GM19463 (cell line): Measurements from ENCODE around the gene SLC23A2.
"Not testable (repeated sequence)": the region's sequence is repeated elsewhere in the genome, so short reads cannot be mapped to it uniquely, and the experiment has no call there.

Experiments used
- ATAC-seq: cut with Tn5 transposase; IDR thresholded peaks from one replicate; pipeline ENCODE4 v1.9.1; 2021; ENCODE audit warnings: mild to moderate bottlenecking, moderate library complexity; ENCODE audit not compliant: unreplicated experiment

SLC23A2 gene

DNA sequence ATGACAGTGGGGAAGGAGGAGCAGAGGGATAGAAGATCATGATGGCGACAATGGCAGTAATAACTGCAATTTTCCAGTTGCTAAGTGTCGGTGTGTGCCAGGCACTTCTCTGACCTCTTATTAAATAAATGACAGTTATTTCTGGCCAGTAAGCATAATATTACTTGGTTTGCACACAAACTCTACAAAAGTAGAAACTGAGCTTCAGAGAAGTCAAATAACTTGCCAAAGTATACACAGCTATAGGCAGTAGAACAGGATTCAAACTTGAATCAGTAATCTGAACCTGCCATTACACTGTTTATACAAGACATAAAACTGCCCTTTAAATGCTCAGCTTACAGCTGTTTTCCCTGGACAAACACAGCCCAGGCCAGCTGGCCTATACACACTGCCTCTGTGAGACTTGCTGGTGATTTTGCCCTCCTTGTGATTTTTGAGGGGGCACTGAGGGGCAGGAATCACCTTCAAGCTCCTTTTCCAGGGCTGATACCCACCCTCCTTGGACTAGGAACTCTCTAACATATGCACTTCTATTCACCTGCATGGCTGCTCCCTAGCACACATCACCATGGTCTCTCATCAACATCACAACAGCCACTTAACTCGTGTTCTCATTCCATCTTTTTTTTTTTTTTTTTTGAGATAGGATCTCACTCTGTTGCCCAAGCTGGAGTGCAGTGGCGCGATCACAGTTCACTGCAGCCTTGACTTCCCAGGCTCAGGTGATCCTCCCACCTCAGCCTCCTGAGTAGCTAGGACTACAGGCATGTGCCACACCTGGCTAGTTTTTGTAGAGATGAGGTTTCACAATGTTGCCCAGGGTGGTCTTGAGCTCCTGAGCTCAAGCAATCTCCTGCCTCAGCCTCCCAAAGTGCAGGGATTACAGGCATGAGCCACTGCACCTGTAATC, 63.6 kb downstream of the SLC23A2 start:
- no peak for ATAC-seq

DNA sequence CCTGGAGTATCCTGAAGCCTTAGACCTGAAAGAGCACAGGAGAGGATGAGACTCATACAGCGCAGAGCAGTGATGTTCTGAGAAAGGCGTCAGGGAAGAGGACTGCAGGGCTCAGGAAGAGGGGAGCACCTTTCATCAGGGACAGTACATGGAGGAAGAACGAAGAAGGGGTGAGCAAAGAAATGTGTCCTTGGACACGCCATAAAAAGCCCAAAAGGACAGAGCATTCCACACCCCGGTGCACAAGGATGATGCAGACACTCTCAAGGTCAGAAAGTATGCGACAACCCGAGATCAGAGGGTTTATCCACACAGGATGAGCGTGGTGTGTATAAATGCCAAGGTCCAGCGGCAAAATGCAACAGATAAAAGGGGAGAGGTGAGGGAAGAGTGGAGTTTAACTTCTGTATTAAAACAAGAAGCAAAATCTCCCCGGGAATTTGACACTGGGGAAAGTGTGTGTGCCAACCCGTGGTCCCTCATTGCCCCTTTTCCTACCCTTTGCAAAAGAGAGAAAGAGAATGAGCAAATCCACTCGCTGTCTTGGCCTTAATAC, 64.4 kb downstream of the SLC23A2 start:
- no peak for ATAC-seq

DNA sequence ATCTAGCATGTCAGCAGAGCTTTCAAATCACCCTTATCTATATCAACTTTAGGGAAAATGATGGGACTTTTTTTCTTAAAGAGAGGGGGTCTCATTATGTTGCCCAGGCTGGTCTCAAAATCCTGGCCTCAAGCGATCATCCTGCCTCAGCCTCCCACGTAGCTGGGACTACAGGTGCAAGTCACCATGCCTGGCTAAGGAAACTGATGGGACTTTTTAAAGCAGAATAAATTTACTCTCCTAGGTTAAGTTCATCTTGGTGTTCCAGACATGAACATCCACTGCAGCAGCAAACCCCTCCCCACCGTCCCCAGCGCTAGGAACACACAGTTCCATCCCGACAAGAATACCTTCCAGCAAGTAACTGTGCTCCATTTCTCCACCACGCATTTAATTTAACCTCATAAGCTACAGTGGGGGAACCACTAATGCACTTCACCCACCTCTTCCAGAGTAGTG, 64.9 kb downstream of the SLC23A2 start:
- ATAC-seq, result no peak

DNA sequence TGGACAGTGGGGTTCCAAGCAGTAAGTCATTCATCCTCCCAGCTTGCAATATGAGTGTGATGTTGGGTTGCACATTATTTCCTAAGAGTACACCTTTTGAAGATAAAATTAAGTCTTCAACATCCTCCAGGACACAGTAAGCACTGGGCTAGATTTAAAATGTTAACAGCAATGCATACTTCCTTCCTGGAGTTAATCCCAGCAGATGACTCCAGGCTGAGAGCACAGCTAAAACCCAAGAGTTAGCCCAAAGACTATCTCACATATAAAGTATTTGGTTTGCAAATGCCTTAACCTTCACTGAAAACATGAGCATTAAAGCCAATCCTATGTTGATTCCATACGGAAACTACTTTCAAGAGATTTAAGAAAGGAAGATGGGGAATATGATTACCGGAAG, 69.2 kb downstream of the SLC23A2 start:
- no peak for ATAC-seq

DNA sequence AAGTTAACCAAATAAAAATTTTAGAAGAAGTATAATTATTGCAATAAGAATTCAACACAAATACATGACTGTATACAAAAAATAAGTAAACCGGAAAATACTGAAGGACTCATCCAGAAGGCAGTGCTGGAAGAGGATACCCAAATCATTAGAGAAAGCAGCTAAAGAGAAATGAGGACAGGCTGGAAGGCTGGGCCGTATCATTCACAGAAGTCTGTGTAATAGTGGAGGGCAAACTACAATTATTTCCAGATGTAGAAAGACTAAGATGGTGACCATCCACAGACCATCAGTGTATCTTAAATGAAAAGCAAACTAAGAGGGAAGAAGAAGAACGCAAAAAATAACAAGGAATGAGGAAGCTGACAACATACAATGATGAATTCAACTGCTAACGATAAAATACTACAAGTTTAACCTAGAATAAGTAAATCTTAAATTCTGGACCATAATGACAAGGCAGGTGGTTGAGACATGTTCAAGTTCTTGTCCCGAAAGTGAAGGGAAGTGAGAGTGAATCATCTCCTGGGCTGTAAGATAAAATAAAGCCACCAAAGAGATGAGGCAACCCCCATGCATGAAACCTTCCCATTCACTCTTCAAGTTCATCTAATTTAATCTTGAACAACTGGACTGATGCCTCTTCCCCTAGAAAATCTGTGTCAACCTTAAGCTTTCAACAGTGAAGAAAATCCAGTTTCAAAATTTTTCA, 71.5 kb downstream of the SLC23A2 start:
- ATAC-seq, result no peak

DNA sequence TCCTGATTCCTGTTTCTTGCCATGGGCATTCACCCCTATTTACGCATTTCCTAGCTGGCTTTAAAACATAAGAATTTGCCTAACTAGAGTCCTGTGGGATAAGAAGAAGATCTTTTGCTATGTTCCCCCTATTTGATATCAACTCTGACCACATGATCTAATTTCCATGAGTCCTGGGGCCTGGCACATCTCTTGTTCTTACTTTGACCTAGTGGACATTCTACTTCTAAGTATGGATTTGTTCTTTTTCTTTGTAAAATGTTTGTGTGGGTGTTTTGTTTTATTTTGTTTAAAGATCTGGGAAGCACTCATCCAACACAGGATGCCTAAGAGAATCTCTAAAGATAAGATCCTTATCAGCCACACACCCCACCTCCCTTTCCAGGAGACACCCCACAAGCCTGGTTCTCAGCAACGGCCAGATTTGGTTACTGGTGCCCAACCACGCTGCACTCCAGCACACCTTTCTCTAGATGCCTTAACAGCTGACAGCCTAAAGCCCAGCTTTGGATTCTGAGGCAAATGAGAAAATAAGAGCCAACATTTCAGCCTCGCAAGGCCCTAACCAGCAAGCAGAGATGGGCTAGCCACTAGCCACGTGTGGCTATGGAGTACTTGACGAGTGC, 74.7 kb downstream of the SLC23A2 start:
- ATAC-seq, result no peak

DNA sequence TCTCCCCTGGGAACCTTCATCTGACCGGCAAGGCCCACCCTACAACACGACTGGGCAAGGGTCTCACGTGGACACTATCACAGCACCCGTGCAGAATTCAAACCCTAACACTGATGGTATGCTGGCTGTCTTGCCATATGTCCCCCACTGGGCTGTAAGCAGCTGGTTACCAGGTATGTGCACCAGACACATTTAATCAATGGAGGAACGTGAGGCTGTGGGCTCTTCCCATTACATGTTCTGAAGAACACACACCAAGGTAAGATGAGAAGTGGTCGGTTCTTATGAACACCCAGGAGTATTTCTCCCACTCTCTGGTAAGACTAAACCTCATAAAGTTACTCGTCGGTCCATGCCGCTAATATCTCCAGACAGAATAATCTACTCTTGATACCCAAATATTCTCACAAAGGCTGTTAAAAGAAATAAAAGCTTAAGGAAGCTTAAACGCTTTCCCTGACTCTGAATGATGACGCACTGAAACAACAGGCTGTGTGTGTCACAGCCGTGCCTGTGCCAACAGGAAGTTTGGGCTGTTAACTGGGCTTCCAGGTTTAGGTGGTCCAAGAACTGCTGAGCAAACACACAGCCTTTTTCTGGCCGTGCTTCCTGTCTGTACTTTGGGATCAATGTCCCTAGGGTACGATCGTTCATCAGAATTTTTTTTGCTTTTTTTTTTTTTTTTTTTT, 75.3 kb downstream of the SLC23A2 start:
- no peak for ATAC-seq

DNA sequence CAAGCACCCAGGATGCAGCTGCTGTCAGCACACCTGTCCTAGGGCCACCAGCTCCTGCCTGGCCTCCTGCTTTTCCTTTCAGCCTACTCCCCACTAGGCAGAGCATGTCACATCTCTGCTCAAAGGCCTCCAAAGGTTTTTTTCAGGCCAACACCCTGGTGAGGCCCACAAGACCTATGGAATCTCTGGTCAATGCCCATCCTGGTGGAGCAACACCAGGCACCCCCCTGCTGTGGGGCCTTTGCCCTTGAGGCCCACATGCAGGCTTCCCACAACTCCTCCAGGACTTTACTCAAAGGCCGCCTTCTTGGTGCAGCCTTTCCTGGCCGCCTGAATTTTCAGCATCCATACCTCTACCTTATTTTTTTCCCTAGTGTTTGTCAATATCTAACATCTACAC, 76.9 kb downstream of the SLC23A2 start:
- no peak for ATAC-seq

DNA sequence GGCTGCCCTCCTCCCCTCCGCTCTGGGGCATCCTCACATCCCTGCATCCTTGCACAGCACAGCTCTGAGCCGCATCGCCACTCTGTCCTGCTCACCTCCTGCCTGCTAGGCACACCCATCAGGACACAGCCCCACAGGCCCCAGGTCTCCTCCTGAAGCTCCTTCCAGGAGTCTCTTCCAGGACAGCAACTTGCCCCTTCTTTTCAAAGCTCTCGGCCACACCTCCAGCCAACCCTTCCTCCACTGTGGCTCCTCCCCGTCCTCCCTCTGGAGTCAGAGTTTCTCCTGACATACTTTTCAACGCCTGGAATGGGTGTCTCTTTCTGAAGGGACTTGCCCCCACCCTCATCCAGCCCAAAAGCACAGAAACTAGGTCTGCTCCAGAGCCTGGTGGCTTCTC, 77.3 kb downstream of the SLC23A2 start:
- ATAC-seq, result no peak

DNA sequence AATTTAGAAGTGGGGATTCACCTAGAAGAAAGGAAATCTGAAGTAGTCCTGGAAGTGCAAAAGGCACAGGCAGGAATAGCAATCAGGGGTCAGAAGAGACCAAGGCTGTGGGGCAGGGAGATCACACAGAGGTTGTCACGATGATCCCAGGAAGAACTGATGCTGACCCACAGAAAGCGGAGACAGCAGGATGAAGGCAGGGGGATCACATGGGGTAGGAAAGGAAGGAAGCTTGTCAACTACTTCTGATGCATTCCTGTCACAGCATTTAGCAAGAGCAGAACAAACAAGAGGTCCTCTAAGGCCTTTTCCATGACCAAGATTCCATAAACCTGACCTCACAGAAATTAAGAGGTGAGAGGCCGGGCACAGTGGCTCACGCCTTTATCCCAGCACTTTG, 79.1 kb downstream of the SLC23A2 start:
- ATAC-seq, result no peak

DNA sequence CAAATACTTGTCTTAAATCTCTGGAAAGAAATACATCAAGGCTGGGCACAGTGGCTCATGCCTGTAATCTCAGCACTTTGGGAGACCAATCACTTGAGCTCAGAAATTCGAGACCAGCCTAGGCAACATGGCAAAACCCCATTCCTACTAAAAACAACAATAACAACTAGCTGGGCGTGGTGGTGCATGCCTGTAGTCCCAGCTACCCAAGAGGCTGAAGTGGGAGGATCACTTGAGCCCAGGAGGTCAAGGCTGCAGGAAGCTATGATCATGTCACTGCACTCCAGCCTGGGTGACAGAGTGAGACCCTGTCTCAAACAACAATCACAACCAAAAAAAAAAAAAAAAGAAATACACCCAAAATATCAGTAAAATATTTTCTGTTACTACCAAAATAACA, 80.0 kb downstream of the SLC23A2 start:
- not testable (repeated sequence) for ATAC-seq

DNA sequence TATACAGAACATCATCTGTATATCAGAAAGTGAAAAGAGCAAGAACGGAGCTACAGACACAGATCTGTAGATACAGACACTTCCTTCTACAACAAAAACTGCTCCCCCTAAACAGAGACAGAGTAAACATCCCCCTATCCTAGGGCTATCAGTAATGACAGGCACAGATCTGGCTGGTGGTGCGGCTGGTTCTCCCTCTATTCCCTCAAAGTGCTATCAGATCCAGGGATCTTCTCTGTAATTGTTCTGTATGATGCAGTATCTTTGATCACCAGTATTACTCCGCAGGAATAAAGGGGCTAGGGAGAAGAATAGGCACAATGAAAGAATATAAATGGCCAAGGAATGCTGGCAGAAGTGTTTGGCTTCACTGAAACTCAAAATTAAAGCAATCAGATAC, 80.7 kb downstream of the SLC23A2 start:
- no peak for ATAC-seq

DNA sequence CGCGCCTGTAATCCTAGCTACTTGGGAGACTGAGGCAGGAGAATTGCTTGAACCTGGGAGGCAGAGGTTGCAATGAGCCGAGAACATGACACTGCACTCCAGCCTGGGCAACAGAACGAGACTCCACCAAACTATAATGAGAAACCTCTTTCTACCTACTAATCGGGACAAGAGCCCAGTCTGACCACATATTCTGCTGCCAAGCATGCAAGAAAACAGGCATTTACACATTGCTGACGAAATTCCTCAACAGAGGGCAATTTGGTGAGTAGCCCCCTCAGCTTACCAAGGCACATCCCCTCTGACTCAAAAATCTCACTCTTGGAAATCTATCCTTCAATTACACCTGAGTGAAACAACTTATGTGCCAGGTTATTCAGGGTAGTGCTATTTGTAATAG, 81.2 kb downstream of the SLC23A2 start:
- no peak for ATAC-seq

DNA sequence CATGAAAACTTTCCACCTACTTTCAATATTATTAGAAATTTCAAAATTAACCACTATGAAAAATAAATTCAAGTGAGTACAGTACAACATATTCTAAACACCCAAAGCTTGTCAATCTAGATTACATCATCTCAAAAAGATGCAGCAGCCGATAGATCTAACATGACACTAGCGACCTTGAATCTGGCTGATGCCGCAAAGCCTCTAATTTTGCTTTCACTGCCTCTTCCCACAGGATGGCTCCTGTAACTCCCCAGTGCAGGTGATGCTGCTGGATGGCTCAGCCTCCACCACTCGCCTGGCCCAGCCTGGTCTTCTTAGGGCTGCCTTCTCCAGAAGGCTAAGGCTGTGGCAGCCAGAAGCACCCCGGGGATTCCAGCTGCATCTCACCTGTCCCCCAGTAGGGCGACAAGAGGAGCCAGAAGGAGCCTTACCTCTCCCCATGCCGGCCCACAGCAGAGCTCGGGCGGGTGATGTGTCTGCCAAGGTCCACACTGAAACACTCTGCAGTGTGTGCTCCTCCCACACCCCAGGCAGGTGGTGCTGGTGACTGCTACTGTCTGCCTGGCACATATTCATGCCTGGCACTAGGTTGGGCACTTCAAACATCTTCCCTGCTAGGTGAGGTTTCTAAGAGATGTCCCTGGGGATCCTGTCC, 82.1 kb downstream of the SLC23A2 start:
- no peak for ATAC-seq

DNA sequence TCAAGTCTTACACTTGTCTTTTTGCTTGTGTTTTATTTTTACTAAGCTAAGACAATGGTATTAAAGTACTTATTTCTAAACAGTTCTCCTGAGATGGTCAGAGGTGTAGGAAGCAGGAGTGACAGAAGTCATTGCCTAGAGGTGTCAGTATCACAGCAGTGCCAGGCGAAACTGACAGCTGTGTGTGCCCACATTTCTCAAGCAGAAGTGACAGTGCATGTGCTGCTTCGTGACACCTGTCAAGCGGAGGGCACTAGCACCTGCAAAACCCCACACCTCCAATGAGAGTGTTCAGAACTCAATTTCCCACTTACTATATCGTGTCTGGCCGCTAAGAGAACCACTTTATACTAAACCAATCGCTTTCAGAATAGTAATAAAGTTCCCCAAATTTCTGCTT, 82.8 kb downstream of the SLC23A2 start:
- ATAC-seq, result no peak

DNA sequence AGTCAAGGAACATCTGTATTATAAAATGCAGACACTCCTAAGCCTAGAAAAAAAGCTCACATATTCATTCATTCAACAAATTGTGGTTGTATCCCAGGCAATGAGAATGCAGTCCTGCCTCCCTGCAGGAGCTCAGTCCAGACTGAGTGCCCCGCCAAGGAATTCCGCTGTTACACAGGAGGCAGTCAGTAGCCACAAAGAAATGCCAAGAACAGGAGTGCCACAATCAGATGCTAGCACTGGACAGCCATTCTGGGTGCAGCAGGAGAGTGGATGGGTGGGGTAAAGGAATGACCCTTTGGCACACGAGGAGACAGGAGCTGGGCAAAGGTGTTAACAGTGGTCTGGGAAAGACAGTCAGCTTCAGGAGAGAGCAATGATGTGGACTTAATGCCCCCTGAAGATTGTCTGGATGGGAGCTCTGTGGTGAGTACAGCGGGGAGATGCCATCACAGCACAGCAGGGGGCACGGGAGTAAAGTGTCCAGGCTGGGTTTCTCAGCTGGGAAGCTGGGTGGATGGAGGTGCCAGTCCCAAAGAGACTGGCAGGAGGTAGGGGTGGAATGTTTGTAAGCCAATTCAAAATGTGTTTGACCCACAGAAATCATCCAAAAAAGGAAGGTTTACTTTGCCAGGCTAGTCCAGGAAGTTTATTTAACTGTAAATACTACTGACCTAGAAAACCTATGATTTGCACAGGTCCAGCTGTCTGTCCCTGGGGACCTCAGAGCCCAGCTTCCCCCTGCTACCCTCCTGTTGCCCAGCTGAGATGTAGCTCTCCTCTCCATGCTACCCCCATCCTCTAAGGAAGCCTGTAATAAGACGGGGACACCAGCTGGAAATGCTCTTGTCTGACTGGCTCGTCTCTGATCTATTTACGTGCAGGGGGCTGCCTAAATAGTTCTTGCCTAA, 84.1 kb downstream of the SLC23A2 start:
- no peak for ATAC-seq

DNA sequence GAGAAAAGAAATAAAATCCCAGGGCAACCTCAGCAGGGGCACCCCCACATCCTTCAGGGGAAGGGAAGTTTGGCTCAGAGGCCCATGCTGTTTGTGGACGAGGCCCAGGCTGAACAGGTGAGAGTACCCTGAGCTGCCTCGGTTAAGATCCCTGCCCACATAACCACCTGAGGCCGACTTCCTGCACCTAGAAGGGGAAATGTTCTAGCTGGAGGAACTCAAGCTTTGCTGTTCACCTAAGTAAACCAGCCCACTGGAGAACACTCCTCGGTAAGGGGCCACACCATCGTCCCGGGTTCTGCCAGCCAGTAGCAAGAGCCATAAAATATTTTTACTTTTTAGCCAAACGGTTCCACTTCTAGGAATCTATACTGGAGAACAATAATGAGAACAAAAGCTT, 88.2 kb downstream of the SLC23A2 start:
- no peak for ATAC-seq

DNA sequence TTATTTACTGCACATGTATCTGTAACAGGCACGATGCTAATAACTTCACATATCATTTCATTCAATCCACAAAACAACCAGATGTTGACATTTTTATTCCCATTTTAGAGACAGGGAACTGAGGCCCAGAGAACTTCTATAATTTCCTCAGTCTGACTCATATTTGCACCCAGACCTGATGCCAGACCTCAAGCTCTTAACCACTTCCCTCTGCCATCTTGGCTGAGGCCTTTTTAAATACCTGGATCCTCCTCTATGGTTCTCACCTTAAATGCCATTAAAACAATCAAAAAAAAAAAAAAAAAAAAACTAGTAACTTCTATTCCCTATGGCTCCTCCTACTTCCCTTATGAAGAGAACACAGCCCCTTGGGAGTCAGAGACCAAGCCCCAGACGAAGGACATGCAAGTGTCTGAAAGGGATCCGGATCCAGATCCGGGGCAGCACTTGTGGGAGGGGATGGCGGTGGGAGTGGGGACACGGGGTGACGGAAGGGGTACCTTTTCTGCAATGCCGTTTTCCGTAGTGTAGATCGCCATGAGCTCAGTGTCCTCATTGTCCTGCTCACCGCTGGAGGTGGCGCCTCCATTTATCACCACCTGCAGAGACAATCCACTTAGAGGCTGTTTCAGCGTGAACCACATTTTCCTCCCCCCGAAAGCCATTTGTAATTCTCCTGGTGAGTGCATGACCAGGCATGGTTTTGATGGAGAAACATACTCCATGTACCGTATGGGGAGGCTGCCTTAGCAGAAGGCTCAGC, 88.7 kb downstream of the SLC23A2 start:
- no peak for ATAC-seq

DNA sequence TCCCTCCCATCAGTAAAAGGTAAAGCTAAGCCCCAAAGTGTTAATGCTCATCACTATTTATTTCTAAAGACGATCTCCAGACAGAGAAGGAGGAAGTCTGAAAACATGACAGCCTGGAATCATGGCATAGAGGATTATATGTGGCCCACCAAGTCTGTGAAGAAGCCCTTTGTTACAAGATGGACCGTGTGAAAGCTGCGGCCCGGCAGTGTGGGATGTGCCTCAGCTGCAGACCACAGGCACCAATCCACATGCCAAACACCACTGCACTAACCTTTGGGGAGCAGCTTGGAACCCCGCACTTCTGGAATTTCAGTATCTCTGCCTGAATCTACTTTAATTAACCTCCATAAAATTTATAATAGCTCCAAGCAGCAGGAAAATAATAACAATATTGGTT, 90.4 kb downstream of the SLC23A2 start:
- no peak for ATAC-seq
